Measurements from ENCODE around the gene ARG2. TPM values are rescaled to one million over a fixed set of nuclear protein-coding genes. Genes with fewer than 3 reads are reported as not detected.

ARG2 gene
- total and polyA plus RNA-seq, 9 of the 15 experiments (the other 6 are each of a cell fraction or from before 2014, with no cell fraction given): 6.2 to 75.0 (median 17.8) TPM

DNA sequence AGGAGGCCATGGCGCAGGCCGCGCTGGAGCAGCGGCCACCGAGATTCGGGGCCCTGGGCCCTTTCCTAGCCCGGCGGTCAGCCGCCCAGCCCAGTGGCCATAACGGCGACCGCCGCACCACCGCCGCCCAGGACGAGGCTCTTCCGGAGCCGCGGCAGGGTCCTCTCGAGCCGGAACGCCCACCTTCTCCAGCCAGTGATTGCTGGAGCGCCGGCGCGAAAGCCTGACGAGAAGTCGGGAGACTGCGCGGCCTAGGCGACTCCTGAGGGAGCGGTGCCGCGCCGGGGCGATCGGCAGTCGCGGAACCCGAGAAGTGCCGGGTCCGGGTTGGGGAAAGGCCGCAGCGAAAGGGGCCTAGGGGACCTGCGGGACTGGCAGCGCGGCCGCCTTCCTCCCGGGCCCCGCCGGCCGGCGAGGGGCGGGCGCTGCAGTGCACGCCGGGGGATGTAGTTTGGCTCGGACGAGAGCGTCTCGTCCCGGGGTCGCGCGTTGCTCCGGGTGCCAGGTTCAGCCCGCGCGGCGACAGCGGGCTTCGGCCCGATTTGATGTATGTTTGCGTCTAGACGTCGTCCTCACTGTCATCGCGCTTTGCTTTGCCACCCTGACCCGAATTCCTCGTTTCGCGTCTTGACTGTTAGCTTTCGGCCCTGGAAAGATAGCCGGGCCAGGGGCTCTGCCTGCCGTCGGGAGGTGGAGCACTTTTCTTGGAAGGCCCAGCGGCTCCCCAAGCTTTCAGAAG is 54.9 kb downstream of the ARG2 start, which contains the start of gene VTI1B (continued):
- TF ChIP-seq, protein P1, sequence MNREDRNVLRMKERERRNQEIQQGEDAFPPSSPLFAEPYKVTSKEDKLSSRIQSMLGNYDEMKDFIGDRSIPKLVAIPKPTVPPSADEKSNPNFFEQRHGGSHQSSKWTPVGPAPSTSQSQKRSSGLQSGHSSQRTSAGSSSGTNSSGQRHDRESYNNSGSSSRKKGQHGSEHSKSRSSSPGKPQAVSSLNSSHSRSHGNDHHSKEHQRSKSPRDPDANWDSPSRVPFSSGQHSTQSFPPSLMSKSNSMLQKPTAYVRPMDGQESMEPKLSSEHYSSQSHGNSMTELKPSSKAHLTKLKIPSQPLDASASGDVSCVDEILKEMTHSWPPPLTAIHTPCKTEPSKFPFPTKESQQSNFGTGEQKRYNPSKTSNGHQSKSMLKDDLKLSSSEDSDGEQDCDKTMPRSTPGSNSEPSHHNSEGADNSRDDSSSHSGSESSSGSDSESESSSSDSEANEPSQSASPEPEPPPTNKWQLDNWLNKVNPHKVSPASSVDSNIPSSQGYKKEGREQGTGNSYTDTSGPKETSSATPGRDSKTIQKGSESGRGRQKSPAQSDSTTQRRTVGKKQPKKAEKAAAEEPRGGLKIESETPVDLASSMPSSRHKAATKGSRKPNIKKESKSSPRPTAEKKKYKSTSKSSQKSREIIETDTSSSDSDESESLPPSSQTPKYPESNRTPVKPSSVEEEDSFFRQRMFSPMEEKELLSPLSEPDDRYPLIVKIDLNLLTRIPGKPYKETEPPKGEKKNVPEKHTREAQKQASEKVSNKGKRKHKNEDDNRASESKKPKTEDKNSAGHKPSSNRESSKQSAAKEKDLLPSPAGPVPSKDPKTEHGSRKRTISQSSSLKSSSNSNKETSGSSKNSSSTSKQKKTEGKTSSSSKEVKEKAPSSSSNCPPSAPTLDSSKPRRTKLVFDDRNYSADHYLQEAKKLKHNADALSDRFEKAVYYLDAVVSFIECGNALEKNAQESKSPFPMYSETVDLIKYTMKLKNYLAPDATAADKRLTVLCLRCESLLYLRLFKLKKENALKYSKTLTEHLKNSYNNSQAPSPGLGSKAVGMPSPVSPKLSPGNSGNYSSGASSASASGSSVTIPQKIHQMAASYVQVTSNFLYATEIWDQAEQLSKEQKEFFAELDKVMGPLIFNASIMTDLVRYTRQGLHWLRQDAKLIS (CRISPR knock-in tag; IDR thresholded peaks at IDR 0.05): no peak
- TF ChIP-seq MCM2 (IDR thresholded peaks at IDR 0.05; ENCODE audit: low read depth): no peak
- TF ChIP-seq ZNF217 (CRISPR knock-in tag; IDR thresholded peaks at IDR 0.05): no peak
- TF ChIP-seq ZNF212 (CRISPR knock-in tag; IDR thresholded peaks at IDR 0.05): no peak
- no peak for TF ChIP-seq HES1 (IDR thresholded peaks at IDR 0.05; ENCODE audit: low read depth)
- TF ChIP-seq IFI16 (CRISPR knock-in tag; IDR thresholded peaks at IDR 0.05): no peak
- TF ChIP-seq, protein P2, sequence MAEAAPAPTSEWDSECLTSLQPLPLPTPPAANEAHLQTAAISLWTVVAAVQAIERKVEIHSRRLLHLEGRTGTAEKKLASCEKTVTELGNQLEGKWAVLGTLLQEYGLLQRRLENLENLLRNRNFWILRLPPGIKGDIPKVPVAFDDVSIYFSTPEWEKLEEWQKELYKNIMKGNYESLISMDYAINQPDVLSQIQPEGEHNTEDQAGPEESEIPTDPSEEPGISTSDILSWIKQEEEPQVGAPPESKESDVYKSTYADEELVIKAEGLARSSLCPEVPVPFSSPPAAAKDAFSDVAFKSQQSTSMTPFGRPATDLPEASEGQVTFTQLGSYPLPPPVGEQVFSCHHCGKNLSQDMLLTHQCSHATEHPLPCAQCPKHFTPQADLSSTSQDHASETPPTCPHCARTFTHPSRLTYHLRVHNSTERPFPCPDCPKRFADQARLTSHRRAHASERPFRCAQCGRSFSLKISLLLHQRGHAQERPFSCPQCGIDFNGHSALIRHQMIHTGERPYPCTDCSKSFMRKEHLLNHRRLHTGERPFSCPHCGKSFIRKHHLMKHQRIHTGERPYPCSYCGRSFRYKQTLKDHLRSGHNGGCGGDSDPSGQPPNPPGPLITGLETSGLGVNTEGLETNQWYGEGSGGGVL (CRISPR knock-in tag; IDR thresholded peaks at IDR 0.05): no peak
- TF ChIP-seq FOXP1 (CRISPR knock-in tag; IDR thresholded peaks at IDR 0.05): no peak
- TF ChIP-seq HNRNPLL (IDR thresholded peaks at IDR 0.05; ENCODE audit: low read depth, low read length, poor library complexity, severe bottlenecking): no peak
- TF ChIP-seq ZNF133 (CRISPR knock-in tag; IDR thresholded peaks at IDR 0.05): no peak
- TF ChIP-seq, protein P3, sequence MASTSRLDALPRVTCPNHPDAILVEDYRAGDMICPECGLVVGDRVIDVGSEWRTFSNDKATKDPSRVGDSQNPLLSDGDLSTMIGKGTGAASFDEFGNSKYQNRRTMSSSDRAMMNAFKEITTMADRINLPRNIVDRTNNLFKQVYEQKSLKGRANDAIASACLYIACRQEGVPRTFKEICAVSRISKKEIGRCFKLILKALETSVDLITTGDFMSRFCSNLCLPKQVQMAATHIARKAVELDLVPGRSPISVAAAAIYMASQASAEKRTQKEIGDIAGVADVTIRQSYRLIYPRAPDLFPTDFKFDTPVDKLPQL (IDR thresholded peaks at IDR 0.05; ENCODE audit: extremely low read depth, insufficient read length): no peak
- no peak for TF ChIP-seq GATAD2B (IDR thresholded peaks at IDR 0.05; ENCODE audit: borderline replicate concordance)
- TF ChIP-seq MCM7 (IDR thresholded peaks at IDR 0.05): no peak
- no peak for TF ChIP-seq ATF3 (IDR thresholded peaks at IDR 0.05)
- no peak for TF ChIP-seq ATF3 (CRISPR knock-in tag; conservative IDR thresholded peaks at IDR 0.05)
- no peak for TF ChIP-seq PTBP1 (IDR thresholded peaks at IDR 0.05; ENCODE audit: low read depth, low read length)
- peak; percentile 57 to 70 for TF ChIP-seq MAZ (CRISPR knock-in tag; conservative IDR thresholded peaks at IDR 0.05 in 1 of 2, IDR thresholded peaks at IDR 0.05 in 1 of 2)
- TF ChIP-seq SMAD1 (IDR thresholded peaks at IDR 0.05; ENCODE audit: low read depth, low read length, partially characterized antibody): no peak
- no peak for TF ChIP-seq CEBPG (CRISPR knock-in tag; IDR thresholded peaks at IDR 0.05)
- TF ChIP-seq CEBPG (tag; conservative IDR thresholded peaks at IDR 0.05 in 1 of 2, IDR thresholded peaks at IDR 0.05 in 1 of 2): no peak
- no peak for TF ChIP-seq PRMT5 (CRISPR knock-in tag; IDR thresholded peaks at IDR 0.05)
